Measurements from ENCODE around the gene NRCAM. TPM values are rescaled to one million over a fixed set of nuclear protein-coding genes. Genes with fewer than 3 reads are reported as not detected.

NRCAM gene
- total and polyA plus RNA-seq, 10 of the 15 experiments (the other 5 are each of a cell fraction or from before 2014, with no cell fraction given), result 0.30 to 2.0 (median 1.0) TPM

DNA sequence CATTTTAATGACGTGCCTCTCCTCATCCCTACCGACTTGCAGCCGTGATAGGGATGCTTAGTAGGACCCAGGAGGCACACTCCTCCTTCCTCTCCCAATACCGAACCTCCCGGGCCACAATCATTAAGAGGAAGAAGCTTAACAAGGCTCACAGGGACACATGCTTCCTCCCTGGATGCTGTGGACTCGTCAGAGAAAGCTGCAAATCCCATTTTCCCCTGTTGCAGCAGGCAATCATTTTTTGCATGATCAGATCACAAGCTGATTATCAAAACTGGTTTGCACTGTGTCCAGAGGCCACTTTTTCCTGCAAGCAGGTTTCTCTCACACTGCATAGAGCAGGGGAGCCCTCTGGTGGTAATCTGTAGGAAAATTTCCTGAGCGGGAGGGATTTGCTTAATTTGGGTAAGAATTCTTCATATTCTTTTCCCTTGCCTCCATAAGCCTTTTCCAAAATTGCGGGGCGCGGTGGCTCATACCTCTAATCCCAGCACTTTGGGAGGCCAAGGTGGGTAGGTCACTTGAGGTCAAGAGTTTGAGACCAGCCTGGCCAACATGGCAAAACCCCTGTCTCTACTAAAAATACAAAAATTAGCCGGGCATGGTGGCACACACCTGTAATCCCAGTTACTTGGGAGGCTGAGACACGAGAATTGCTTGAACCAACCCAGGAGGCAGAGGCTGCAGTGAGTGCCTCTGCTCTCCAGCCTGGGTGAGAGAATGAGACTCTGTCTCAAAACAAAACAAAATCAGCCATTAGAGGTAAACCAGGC lies 310.0 kb downstream of the NRCAM start (continued):
- no peak for TF ChIP-seq ZNF592 (IDR thresholded peaks at IDR 0.05)
- TF ChIP-seq IRF4 (IDR thresholded peaks at IDR 0.05; ENCODE audit: low read depth, low read length), result no peak
- no peak for TF ChIP-seq KLF5 (IDR thresholded peaks at IDR 0.05; ENCODE audit: partially characterized antibody)
- TF ChIP-seq, protein P1, sequence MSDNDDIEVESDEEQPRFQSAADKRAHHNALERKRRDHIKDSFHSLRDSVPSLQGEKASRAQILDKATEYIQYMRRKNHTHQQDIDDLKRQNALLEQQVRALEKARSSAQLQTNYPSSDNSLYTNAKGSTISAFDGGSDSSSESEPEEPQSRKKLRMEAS (IDR thresholded peaks at IDR 0.05; ENCODE audit: low read depth, low read length), result no peak
- TF ChIP-seq ASH2L (IDR thresholded peaks at IDR 0.05; ENCODE audit: borderline replicate concordance, low read depth), result no peak
- TF ChIP-seq HDAC6 (IDR thresholded peaks at IDR 0.05; ENCODE audit: unreplicated experiment), result no peak
- no peak for TF ChIP-seq ZBTB33 (IDR thresholded peaks at IDR 0.05)
- TF ChIP-seq YBX1 (IDR thresholded peaks at IDR 0.05), result no peak
- TF ChIP-seq, protein P2, sequence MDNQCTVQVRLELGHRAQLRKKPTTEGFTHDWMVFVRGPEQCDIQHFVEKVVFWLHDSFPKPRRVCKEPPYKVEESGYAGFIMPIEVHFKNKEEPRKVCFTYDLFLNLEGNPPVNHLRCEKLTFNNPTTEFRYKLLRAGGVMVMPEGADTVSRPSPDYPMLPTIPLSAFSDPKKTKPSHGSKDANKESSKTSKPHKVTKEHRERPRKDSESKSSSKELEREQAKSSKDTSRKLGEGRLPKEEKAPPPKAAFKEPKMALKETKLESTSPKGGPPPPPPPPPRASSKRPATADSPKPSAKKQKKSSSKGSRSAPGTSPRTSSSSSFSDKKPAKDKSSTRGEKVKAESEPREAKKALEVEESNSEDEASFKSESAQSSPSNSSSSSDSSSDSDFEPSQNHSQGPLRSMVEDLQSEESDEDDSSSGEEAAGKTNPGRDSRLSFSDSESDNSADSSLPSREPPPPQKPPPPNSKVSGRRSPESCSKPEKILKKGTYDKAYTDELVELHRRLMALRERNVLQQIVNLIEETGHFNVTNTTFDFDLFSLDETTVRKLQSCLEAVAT (IDR thresholded peaks at IDR 0.05), result 0 out of 2 replicates have a peak, but pooled peaks have one; percentile 20
- no peak for TF ChIP-seq SUZ12 (IDR thresholded peaks at IDR 0.05; ENCODE audit: unreplicated experiment)
- TF ChIP-seq, protein P3, sequence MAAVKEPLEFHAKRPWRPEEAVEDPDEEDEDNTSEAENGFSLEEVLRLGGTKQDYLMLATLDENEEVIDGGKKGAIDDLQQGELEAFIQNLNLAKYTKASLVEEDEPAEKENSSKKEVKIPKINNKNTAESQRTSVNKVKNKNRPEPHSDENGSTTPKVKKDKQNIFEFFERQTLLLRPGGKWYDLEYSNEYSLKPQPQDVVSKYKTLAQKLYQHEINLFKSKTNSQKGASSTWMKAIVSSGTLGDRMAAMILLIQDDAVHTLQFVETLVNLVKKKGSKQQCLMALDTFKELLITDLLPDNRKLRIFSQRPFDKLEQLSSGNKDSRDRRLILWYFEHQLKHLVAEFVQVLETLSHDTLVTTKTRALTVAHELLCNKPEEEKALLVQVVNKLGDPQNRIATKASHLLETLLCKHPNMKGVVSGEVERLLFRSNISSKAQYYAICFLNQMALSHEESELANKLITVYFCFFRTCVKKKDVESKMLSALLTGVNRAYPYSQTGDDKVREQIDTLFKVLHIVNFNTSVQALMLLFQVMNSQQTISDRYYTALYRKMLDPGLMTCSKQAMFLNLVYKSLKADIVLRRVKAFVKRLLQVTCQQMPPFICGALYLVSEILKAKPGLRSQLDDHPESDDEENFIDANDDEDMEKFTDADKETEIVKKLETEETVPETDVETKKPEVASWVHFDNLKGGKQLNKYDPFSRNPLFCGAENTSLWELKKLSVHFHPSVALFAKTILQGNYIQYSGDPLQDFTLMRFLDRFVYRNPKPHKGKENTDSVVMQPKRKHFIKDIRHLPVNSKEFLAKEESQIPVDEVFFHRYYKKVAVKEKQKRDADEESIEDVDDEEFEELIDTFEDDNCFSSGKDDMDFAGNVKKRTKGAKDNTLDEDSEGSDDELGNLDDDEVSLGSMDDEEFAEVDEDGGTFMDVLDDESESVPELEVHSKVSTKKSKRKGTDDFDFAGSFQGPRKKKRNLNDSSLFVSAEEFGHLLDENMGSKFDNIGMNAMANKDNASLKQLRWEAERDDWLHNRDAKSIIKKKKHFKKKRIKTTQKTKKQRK (IDR thresholded peaks at IDR 0.05; ENCODE audit: low read depth, low read length), result no peak
- TF ChIP-seq, protein P4, sequence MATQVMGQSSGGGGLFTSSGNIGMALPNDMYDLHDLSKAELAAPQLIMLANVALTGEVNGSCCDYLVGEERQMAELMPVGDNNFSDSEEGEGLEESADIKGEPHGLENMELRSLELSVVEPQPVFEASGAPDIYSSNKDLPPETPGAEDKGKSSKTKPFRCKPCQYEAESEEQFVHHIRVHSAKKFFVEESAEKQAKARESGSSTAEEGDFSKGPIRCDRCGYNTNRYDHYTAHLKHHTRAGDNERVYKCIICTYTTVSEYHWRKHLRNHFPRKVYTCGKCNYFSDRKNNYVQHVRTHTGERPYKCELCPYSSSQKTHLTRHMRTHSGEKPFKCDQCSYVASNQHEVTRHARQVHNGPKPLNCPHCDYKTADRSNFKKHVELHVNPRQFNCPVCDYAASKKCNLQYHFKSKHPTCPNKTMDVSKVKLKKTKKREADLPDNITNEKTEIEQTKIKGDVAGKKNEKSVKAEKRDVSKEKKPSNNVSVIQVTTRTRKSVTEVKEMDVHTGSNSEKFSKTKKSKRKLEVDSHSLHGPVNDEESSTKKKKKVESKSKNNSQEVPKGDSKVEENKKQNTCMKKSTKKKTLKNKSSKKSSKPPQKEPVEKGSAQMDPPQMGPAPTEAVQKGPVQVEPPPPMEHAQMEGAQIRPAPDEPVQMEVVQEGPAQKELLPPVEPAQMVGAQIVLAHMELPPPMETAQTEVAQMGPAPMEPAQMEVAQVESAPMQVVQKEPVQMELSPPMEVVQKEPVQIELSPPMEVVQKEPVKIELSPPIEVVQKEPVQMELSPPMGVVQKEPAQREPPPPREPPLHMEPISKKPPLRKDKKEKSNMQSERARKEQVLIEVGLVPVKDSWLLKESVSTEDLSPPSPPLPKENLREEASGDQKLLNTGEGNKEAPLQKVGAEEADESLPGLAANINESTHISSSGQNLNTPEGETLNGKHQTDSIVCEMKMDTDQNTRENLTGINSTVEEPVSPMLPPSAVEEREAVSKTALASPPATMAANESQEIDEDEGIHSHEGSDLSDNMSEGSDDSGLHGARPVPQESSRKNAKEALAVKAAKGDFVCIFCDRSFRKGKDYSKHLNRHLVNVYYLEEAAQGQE (IDR thresholded peaks at IDR 0.05; ENCODE audit: low read depth, low read length), result no peak
- peak in 1 of 2 experiments; percentile 33; a peak in 1 of 4 replicates for TF ChIP-seq BHLHE40 (IDR thresholded peaks at IDR 0.05; ENCODE audit: borderline replicate concordance in 1 of 2, low read depth in 2 of 2, low read length in 1 of 2)
